DMS53 (cell line): ENCODE measurements around the gene NPAT.

Experiments
- DNase-seq: peaks from one replicate; lab custom pipeline; 2025; lab: John Stamatoyannopoulos, UW

NPAT gene

DNA sequence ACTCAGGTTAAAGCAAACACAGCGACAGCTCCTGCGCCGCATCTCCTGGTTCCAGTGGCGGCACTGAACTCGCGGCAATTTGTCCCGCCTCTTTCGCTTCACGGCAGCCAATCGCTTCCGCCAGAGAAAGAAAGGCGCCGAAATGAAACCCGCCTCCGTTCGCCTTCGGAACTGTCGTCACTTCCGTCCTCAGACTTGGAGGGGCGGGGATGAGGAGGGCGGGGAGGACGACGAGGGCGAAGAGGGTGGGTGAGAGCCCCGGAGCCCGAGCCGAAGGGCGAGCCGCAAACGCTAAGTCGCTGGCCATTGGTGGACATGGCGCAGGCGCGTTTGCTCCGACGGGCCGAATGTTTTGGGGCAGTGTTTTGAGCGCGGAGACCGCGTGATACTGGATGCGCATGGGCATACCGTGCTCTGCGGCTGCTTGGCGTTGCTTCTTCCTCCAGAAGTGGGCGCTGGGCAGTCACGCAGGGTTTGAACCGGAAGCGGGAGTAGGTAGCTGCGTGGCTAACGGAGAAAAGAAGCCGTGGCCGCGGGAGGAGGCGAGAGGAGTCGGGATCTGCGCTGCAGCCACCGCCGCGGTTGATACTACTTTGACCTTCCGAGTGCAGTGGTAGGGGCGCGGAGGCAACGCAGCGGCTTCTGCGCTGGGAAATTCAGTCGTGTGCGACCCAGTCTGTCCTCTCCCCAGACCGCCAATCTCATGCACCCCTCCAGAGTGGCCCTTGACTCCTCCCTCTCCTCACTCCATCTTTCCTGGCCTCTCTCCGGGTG is at the start of gene NPAT, which contains the start of gene ATM:
NPAT (minus strand) TSS at position 65 of the 774 bp plus-strand sequence. CDS start 102 bp downstream, outside the sequence.
ATM (plus strand) TSS at position 494 of the 774 bp plus-strand sequence. CDS start 4,558 bp downstream, outside the sequence.
- peak; percentile 100 for DNase-seq

DNA sequence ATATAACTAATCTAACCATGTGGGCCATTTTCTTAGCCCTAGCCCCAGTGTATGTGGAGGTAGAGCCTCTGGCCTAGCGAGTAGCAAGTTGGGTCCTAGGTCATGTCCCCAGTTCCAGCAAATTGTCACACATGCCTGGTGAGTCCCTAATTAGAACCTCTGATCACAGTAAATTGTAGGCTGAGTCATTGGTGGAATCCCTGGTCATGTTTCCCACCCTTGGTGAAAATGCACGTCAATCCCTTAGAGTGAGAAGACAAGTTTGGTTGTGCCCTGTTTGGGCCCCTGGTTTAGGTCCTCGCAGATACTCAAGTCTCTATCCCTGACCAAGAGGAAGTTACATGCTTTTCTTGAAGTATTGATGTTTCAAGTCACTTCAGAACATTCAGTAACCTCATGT is 47.1 kb upstream of the NPAT start:
- DNase-seq, result no peak

DNA sequence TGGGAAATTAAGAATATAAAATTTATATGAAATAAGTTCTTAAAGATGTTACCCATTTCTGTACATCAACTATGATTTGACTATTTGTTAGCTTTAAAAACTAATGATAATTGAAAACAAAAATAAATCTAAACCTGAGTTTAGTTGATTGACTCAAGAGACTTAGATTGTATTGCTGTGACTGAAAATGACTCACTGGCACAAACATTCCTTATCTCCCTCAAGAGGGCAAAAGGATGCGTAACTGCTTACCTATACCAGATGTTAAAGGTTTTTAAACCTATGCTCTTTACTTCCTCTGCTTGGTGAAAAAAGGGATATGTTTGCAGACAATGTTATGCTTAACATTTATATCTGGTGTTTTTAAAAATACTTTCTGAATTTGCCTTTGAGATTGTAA is 30.7 kb upstream of the NPAT start:
- peak; percentile 13 for DNase-seq

DNA sequence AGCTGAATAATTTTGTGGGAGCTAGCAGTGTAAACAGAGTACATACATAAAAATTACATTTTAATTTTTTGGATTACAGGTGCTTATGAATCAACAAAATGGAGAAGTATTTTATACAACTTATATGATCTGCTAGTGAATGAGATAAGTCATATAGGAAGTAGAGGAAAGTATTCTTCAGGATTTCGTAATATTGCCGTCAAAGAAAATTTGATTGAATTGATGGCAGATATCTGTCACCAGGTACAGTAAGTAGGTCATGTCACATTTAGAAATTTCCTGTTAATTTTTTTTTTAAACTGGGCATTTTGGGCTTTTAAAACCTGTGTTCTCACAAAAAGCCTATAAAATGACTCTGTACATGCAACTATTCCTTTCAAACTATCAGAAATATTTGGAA is 24.4 kb upstream of the NPAT start:
- no peak for DNase-seq

DNA sequence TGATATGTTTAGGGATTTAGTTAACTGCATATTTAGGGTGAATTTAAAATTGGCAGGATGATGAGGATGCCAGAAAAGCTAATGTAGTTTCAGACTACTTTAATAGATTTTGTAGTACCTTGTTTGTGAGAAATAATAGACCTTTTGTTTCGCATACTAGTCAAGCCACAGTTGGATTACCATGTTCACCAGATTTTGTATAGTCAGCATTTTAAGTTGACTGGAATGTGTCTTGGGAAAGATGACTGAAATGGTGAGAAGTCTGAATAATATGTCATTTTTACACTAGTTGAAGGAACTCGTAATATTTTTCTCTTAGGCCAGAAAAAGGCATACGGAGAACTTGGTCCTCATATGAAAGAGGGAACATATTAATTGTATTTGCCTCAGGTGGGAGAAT is 23.9 kb upstream of the NPAT start:
- no peak for DNase-seq

DNA sequence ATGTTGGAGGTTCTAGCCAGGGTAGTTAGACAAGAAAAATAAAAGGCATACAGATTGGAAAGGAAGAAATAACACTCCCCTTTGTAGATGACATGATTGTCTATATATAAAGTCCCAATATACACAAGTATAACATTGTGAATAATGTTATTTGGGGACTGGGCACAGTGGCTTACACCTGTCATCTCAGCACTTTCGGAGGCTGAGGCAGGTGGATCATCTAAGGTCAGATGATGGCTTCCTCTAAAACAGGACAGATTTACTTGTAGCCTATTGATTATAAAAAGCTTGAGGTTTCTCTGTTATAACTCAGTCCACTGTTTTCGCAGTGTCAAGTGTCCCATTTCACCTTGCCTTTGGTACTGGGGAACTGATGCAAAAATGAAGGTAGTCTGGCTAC is 20.0 kb upstream of the NPAT start:
- no peak for DNase-seq

DNA sequence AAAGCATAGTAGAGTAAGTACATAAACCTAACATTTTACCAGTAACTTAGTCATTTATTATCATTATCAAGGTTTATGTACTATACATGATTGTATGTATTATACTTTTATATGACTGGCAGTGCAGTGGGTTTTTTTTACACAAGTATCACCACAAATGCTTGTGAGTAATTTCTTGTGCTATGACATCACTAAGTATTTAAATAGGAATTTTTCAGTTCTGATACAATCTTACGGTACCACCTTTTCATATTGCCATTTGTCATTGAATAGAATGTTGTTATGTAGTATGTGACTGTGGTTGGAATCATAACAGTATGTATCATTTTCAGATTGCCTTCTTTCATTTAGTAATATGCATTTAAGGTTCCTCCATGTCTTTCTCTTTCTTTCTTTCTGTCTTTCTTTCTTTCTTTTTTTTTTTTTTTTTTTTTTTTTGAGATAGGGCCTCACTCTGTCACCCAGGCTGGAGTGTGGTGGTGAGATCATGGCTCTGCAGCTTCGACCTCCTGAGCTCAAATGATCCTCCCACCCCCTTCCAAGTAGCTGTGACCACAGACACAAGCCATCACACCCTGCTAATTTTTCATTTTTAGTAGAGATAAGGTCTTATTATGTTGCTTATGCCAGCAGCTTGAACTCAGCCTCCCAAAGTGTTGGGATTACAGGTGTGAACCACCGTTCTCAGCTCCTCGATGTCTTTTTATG is 19.0 kb upstream of the NPAT start:
- DNase-seq, result no peak

DNA sequence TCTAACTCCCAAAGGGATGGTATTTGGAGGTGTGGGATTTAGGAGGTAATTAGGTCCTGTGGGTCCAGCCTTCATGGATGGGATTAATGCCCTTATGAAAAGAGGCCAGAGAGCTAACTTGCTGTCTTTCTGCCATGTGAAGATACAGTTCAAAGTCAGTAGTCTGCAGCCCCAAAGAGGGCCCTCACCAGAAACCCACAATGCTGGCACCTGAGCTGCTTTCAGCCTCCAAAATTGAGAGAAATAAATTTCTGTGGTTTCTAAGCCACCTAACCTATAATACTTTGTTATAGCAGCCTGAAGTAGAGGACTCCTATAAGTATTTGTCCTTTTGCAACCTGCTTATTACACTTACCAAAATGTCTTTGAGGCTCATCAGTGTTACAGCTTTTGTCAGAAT is 16.6 kb upstream of the NPAT start:
- DNase-seq, result no peak

DNA sequence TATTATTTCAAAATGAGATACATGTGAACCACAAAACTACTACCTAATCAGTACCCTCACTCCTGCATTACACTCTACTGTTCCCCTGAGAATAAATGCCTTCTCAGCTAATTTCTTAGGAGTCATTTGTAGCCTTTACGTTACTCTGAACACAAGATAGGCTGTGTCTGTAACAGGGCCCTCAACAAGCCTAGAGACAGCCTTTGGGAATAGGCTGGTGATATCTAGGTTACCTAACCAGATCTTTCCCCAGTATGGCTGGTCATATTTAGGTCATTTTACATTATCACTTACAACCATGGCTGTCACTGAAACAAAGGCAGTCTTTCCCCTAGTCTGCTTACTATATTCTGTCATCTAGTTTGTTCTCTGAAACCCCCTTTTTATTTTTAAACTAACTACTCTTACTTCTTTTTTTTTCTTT is 14.6 kb upstream of the NPAT start:
- no peak for DNase-seq

DNA sequence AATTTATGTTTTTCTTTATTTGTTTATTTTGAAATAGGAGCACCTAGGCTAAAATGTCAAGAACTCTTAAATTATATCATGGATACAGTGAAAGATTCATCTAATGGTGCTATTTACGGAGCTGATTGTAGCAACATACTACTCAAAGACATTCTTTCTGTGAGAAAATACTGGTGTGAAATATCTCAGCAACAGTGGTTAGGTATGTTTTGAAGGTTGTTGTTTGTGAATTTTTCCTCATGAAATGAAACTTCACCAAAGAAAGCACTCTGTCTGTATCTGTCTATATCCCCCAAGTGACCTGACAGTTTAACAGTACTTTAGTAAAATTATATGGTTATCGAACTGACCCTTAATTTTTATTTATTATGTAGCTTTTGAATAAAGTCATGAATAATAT is 13.2 kb upstream of the NPAT start:
- DNase-seq, result no peak

DNA sequence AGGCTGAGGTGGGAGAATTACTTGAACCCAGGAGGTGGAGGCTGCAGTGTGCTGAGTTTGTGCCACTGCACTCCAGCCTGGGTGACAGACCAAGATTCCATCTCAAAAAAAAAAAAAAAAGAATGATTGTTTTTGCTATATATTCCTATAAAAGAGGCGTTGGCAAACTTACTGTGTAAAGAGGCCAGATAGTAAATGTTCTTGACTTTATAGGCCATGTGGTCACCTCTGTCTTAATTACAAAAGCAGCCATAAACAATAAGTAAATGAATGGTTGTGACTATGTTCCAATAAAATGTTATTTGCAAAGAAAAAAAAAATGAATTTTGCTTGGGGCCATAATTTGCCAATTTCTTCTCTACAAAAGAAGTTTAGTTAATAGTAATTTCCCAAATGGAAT is 12.8 kb upstream of the NPAT start:
- DNase-seq, result no peak

DNA sequence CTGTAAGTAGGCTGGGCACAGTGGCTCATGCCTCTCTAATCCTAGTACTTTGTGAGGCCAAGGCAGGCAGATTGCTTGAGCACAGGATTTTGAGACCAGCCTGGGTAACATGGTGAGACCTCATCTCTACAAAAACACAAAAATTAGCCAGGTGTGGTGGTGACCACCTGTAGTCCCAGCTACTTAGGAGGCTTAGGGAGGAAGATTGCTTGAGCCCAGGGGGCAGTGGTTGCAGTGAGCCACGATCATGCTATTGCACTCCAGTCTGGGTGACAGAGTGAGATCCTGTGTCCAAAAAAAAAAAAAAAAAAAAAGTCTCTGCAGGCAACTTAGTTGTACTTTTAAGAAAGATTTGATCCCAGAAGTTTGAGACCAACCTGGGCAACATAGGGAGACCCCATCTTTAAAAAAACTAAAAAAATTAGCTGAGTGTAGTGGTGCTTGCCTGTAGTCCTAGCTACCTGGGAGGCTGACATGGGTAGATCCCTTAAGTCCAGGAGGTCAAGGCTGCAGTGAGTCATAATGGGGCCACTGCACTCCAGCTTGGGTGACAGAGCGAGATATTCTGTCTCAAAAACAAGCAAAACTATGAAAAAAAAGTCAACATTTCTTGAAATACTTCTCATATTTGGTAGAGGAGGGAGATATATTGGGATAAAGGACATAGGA is 11.0 kb upstream of the NPAT start:
- DNase-seq, result no peak

DNA sequence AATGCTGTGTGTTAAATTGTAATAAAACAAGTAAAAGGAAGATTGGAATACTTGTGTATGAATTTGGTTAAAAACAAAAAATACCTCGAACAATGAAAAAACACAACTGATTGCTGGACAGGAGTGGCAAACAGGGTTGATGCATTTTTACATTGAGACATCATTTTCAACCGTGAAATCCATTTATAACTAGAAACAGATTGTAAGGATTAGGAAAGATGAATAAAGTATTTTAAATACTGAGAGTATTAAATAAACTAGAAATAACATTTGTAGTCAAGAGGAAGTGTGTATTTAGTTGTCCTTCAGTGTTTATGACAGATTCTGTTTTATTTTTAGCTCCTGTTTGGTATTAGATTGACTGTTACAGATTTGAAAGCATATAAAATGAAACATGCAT is 5.8 kb upstream of the NPAT start:
- DNase-seq, result no peak

DNA sequence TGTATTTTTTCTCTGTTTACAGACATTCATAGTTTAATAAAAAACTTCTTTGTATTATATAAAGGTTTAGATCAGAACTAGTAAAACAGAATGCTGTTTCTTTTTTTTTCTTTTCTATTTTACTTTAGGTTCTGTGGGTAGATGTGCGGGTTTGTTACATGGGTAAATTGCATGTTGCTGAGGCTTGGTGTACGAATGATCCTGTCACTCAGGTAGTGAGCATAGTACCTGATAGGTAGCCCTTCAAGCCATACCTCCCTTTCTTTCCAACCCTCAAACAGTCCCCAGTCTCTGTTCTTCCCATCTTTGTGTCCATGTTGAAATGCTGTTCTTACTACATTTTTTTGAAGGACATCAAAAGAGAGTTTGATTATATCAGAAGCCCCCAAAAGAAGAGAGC is 3.6 kb upstream of the NPAT start:
- no peak for DNase-seq

DNA sequence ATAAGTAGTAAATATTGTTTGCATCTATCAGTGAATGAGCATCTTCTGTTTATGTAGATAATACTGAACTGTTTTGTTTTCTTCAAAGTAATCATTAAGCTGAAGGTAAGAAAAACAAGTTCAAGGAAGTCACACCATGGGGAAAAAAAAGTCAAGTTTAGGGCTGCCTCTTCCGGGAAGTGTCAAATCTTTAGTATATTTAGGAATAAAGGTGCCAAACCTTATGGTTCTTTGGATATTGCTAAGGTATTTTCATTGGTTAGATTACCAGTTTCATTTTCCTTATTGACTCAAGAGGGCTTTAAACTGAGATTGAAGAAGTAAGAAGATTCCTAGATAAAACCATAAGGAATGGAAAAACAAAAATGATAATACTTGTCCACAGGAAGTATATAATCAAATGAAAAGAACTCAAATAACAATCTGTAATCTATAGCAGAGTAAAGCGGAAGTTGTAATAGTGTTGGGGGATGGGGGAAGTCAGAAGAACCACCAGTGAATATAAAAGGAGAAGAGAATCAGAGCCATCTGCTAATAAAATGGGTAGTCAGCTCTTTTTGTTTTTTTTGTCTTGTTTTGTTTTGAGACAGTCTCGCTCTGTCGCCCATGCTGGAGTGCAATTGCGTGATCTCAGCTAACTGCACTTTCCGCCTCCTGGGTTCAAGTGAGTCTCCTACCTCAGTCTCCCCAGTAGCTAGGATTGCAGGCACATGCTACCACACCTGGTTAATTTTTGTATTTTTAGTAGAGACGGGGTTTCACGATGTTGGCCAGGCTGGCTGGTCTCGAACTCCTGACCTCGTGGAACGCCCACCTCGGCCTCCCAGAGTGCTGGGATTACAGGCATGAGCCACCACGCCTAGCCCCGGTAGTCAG is 2.7 kb upstream of the NPAT start:
- DNase-seq, result no peak

DNA sequence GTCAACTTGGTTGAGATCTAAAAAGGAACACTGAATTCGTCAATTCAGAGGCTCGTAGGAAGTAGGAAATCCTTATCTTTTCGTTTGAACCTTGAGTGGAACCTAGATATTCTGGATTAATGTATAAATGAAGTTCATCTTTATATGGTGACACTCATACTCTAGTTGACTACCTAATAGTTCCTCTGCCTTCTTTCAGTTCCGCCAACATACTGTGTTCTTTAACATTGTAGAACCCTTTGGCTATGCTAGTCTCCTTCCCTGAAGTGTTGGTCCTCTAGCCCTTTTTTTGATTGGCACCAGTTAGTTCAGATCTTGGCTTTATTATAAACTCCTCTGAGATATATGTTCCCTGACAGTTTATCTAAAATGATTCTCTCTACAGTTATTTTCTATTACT is 1.9 kb upstream of the NPAT start:
- no peak for DNase-seq

DNA sequence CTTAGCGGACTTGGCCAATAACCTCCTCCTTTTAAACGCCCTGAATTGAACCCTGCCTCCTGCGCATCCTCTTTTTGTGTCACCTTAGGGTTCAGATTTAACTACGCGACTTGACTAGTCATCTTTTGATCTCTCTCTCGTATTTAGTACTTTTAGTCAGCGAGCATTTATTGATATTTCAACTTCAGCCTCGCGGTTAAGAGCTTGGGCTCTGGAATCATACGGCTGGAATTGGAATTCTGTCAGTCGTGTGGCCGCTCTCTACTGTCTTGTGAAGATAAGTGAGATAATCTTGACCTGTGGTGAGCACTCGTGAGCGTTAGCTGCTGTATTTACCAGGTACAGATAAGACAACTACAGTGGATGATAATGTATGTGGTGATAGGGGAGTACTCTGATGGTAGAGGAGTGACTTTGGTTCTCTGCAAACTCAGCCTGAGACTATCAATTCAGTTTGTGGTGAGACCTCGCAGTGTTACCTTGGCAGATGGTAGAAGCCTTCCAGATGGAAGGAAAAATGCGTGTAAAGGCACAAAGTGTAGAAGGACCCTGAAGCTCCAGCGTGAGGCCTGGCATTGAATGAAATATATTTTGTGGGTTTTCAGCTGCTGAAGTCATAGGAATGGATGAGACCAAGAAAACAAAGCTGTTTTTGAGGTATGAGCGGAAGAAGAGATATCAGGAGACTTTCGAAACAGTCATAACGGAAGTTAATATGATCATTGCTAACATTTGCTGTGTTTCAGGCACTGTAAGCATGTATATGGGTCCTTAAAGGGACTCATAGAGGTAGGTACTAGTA is 1.1 kb upstream of the NPAT start:
- peak; percentile 60 for DNase-seq

DNA sequence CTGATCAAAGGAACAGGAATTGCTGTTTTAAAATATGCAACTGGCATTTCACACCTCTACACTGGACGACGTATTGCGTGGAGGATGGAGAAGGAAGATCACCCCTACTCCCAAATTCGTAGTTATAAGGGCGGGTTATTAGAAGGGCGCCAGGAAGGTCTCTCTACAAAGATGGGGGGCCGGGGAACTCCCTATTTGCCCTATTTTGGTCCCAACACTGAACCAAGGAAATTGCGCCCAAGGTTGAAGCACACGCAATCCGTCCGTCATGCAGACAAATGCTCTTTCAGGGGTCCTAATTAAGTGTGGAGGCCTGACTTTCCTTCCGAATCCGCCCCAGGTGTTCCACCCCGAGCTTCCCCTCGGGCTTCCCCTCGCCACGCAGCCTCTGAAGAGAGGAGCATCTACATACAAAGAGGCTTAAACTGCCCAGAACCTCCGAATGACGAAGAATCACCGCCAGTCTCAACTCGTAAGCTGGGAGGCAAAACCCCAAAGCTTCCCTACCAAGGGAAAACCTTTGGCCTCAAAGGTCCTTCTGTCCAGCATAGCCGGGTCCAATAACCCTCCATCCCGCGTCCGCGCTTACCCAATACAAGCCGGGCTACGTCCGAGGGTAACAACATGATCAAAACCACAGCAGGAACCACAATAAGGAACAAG is 396 bp downstream of the NPAT start:
- DNase-seq, result no peak

DNA sequence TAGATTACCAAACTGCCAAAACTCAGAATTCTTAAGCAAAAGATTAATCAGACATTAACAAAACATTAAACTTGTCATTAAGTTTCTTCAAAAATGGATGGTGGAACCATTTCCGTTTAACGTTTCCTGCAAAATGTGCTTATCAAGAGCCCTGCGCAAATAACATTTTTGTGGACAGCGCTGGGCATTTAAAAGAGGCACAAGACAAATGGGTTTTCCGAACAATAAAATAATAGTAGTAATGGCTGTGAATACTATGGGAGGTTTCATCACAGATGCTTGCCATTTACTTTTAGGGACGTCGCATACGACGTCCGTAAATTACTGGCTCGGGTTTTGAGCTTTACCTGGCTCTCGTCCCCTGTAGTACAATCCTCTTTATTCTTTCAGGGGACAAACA is 1.1 kb downstream of the NPAT start:
- peak; percentile 14 for DNase-seq

DNA sequence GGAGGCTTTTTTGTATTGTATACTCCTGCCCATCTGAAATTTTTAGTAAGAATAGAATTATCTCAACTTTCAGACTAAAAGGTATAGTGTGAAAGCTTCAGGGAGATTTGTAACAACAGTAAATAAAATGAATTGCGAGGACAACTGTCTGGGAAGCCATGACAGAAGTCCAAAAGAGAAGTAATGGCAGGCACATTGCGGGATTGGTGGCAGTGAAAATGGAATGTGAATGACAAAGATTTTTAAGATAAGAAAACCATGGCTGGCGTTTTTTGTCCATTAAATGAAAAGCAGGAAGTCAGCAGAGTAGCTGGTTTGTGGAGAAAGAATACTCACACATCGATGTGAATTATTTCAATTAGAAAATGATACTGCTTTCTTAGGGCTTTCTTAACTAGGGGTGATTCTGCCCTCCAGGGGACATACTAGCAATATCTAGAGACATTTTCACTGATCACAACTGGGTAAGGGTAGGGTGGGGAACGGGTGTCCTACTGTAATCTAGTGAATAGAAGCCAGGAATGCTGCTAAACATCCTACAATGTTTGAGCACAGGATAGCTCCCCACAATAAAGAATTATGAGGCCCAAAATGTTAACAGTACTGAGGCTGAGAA is 1.6 kb downstream of the NPAT start:
- DNase-seq, result no peak
